ENCODE data around the gene STOX2. TPM values are rescaled to one million over a fixed set of nuclear protein-coding genes. Genes with fewer than 3 reads are reported as not detected.

STOX2 gene
- total and polyA plus RNA-seq, 2 of the 8 experiments (the other 6 are each of a cell fraction or from before 2014, with no cell fraction given): 5.5 to 20.0 TPM

DNA sequence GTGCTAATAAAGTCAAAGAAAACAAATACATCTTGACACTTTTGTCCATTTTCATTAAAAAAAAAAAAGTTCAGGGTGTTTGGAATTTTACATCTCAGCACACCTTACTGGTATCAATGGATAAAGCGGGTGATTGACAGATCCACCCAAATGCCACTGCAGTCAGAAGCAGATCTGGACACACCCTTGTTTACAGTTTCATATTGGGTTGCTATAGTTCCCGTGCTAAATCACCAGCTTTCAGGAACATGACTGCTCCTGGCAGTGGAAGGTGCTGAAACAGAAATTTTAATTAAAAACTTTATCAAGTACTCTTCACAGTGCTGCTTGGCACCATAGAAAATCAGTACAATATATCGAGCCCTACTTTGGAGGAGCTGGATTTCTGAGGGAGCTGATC is 116.3 kb downstream of the STOX2 start:
- Histone ChIP-seq H4K5ac (ENCODE audit: insufficient read length, low read depth, low read length) (no peak overlapping the region), H3K4ac (replicated peaks; ENCODE audit: insufficient read length, low read depth, low read length) (no peak overlapping the region), H3K4me3 (ENCODE audit: extremely low read depth in 1 of 4, insufficient read depth in 2 of 4, low read depth in 3 of 4, low read length in 4 of 4) (no peak overlapping the region), H3K79me2 (ENCODE audit: control insufficient read depth in 1 of 2, insufficient read depth in 2 of 2, low read length in 2 of 2) (no peaks in the 10 kb centered on the region), H3K23ac (ENCODE audit: insufficient read length) (no peak overlapping the region), H3K4me1 (replicated peaks in 1 of 4; ENCODE audit: control insufficient read depth in 3 of 4, insufficient read depth in 4 of 4, low read length in 3 of 4) (peaks cover 0 to 5% (median 0%) of the 10 kb centered on the region in 4 experiments; a peak in 1 of 7 replicates), H2BK120ac (replicated peaks; ENCODE audit: low read depth, low read length) (no peak overlapping the region), H3K79me1 (ENCODE audit: low read depth, low read length) (no peaks in the 10 kb centered on the region), H3K9me3 (ENCODE audit: insufficient read depth in 2 of 2, low read depth in 1 of 2, low read length in 1 of 2) (no peaks in the 10 kb centered on the region), H3K18ac (ENCODE audit: extremely low read depth, low read length) (no peak overlapping the region), H3K27me3 (replicated peaks in 1 of 4; ENCODE audit: control insufficient read depth in 3 of 4, extremely low read depth in 1 of 4, insufficient read depth in 3 of 4, low read length in 3 of 4) (peaks cover 0 to 1% (median 0%) of the 10 kb centered on the region in 4 experiments; a peak in 1 of 7 replicates), H3K27ac (ENCODE audit: low read depth, low read length) (no peak overlapping the region), H4K20me1 (replicated peaks in 1 of 2; ENCODE audit: control insufficient read depth in 1 of 2, insufficient read depth in 2 of 2, low read length in 2 of 2) (no peaks in the 10 kb centered on the region), H3K56ac (replicated peaks; ENCODE audit: insufficient read length, low read depth, low read length) (no peak overlapping the region), H2AFZ (ENCODE audit: low read length) (no peak overlapping the region), H3K14ac (ENCODE audit: insufficient read length) (no peak overlapping the region), H4K8ac (ENCODE audit: extremely low read depth, insufficient read depth, low read length) (no peak overlapping the region), H2BK15ac (ENCODE audit: low read length) (no peak overlapping the region), H2BK5ac (ENCODE audit: low read depth, low read length) (no peak overlapping the region), H3K4me2 (ENCODE audit: insufficient read depth in 1 of 2, low read depth in 2 of 2, low read length in 2 of 2) (no peak overlapping the region), H2AK5ac (ENCODE audit: low read depth, low read length) (no peak overlapping the region), H2BK12ac (ENCODE audit: low read depth, low read length) (no peak overlapping the region), H3K36me3 (ENCODE audit: control insufficient read depth in 2 of 4, insufficient read depth in 4 of 4, low read length in 3 of 4) (no peaks in the 10 kb centered on the region), H3K23me2 (ENCODE audit: low read depth, low read length) (no peaks in the 10 kb centered on the region), H4K91ac (replicated peaks; ENCODE audit: insufficient read length, low read length) (no peak overlapping the region), H2BK20ac (ENCODE audit: low read length) (no peak overlapping the region), H3K9ac (replicated peaks in 1 of 4; ENCODE audit: extremely low read depth in 1 of 4, low read depth in 3 of 4, low read length in 3 of 4) (no peak overlapping the region)
- DNase-seq (ENCODE audit: low read depth in 1 of 2, low spot score in 2 of 2) (no peak), FAIRE-seq (no peak)
- CTCF ChIA-PET (ENCODE audit: partially characterized antibody): interaction anchor here (0.6 to 1.3 kb wide), 2 partner anchors 183 to 455 kb away, joined by 3 to 4 read pairs; no protein-coding TSS in a partner anchor
- TF ChIP-seq KDM4A (IDR thresholded peaks at IDR 0.05; ENCODE audit: low read depth, low read length, severe bottlenecking) (no peak), NRF1 (IDR thresholded peaks at IDR 0.05; ENCODE audit: low read depth, low read length) (no peak), ZNF274 (IDR thresholded peaks at IDR 0.05; ENCODE audit: borderline replicate concordance, extremely low read depth, low read length) (no peak), TCF12 (IDR thresholded peaks at IDR 0.05; ENCODE audit: low read depth, low read length) (no peak)
- POLR2A ChIA-PET (ENCODE audit: partially characterized antibody): no interaction called here
- 90% methylated on average over 3 of the region's 3 CpGs; no CpG with 5 or more reads in 1 of the 2 experiments for WGBS, 2 experiments (ENCODE audit: extremely low coverage in 1 of 2, insufficient coverage in 1 of 2, insufficient read length in 1 of 2, insufficient replicate concordance in 2 of 2, low coverage in 1 of 2, low lambda C conversion rate in 2 of 2, missing lambda C conversion rate in 1 of 2)
